HL-60 (cell line): ENCODE measurements around the gene HSF2.

Experiments
- DNase-seq, 2 experiments: peaks; one replicate each; pipeline ENCODE4 v3.0.0-alpha.2; 2010 to 2020; ENCODE audit warnings: low read depth in 1 of 2, low spot score in 1 of 2
- H3K27ac ChIP-seq: fragments of 250-450 bp; sonication (Bioruptor Pico); replicated peaks from 2 replicates; pipeline ENCODE4 v1.5.1; 2020; ENCODE audit warnings: mild to moderate bottlenecking, moderate library complexity
- H3K27me3 ChIP-seq: fragments of 250-450 bp; sonication (Bioruptor Pico); 2 replicates; pipeline ENCODE4 v1.5.1; 2021; ENCODE audit warnings: mild to moderate bottlenecking, moderate library complexity; ENCODE audit not compliant: insufficient read depth, poor library complexity, severe bottlenecking
- H3K4me3 ChIP-seq: replicated peaks from 2 replicates; pipeline ENCODE4 v1.5.1; 2011; ENCODE audit warnings: mild to moderate bottlenecking, control low read depth, low read length; ENCODE audit not compliant: insufficient read depth
- GABPA ChIP-seq: IDR thresholded peaks from 2 replicates; pipeline ENCODE4 v1.6.1; 2012; ENCODE audit warnings: low read depth
- POLR2AphosphoS5 ChIP-seq: IDR thresholded peaks from 2 replicates; pipeline ENCODE4 v1.6.1; 2012; ENCODE audit warnings: low read depth
- SPI1 ChIP-seq: IDR thresholded peaks from 2 replicates; pipeline ENCODE4 v1.6.1; 2012; ENCODE audit warnings: low read depth, mild to moderate bottlenecking, borderline replicate concordance
- long read RNA-seq: library from polyadenylated mRNA; unstranded; transcript quantifications from one replicate; pipeline ENCODE4 v2.0.0, GENCODE V29; 2020
- TF ChIP-seq, protein P1 (sequence below): IDR thresholded peaks from 2 replicates; pipeline ENCODE4 v1.6.1; 2012; ENCODE audit warnings: low read depth; ENCODE audit not compliant: insufficient replicate concordance
- TF ChIP-seq, protein P2 (sequence below): IDR thresholded peaks from one replicate; pipeline ENCODE4 v1.5.1; 2011; ENCODE audit warnings: low read length, control low read depth, inconsistent platforms; ENCODE audit not compliant: insufficient read depth

Gene HSF2, protein sequence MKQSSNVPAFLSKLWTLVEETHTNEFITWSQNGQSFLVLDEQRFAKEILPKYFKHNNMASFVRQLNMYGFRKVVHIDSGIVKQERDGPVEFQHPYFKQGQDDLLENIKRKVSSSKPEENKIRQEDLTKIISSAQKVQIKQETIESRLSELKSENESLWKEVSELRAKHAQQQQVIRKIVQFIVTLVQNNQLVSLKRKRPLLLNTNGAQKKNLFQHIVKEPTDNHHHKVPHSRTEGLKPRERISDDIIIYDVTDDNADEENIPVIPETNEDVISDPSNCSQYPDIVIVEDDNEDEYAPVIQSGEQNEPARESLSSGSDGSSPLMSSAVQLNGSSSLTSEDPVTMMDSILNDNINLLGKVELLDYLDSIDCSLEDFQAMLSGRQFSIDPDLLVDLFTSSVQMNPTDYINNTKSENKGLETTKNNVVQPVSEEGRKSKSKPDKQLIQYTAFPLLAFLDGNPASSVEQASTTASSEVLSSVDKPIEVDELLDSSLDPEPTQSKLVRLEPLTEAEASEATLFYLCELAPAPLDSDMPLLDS
- long read RNA-seq, transcript HSF2-201 (13 exons, 2,549 nt) = minor isoform, 56 of 220 reads
- long read RNA-seq, transcript HSF2-202 (12 exons, 2,643 nt) = major isoform, 152 of 220 reads
- long read RNA-seq, partial matches to known transcripts = 4 of 220 reads
- long read RNA-seq, other reads (novel, unspliced or antisense) = 7 of 220 reads

DNA sequence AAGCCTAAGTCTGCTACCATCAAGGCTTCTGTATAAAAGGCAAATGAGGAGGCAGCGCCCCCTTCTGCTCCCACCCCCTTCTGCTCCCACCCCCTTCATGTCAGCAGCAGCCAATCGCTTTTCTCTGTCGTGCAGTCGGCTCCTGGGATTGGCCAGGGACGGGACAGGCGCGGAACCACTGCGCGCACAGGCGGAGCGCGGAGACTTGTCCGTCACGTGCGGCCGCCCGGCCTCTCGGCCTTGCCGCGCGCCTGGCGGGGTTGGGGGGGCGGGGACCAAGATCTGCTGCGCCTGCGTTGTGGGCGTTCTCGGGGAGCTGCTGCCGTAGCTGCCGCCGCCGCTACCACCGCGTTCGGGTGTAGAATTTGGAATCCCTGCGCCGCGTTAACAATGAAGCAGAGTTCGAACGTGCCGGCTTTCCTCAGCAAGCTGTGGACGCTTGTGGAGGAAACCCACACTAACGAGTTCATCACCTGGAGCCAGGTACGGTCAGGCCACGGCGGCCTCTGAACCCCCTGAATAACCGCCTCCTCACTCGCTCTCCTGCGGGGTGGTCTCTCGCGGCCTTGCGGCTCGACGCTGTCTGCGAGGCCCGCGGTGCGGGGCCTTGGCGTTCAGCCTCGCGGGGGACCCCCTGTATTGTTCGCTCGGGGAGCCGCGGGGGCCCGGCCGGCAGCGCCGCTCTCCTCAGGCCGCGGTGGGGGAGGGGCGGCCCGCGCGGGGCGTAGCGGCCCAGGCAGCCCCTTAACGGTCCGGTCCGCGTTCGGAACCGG lies at the start of gene HSF2:
Gene HSF2 (plus strand): TSS at position 305 of the 773 bp plus-strand sequence. CDS start 86 bp downstream, at position 391.
- peak; percentile 90 to 97 for DNase-seq
- H3K4me3 ChIP-seq = peak within 1 kb of the TSS; percentile 96
- H3K27me3 ChIP-seq = no peaks in the 10 kb centered on the region
- H3K27ac ChIP-seq = peak within 1 kb of the TSS; percentile 84
- TF ChIP-seq GABPA (no peak), POLR2AphosphoS5 (0 out of 2 replicates have a peak, but pooled peaks have one; percentile 53)

DNA sequence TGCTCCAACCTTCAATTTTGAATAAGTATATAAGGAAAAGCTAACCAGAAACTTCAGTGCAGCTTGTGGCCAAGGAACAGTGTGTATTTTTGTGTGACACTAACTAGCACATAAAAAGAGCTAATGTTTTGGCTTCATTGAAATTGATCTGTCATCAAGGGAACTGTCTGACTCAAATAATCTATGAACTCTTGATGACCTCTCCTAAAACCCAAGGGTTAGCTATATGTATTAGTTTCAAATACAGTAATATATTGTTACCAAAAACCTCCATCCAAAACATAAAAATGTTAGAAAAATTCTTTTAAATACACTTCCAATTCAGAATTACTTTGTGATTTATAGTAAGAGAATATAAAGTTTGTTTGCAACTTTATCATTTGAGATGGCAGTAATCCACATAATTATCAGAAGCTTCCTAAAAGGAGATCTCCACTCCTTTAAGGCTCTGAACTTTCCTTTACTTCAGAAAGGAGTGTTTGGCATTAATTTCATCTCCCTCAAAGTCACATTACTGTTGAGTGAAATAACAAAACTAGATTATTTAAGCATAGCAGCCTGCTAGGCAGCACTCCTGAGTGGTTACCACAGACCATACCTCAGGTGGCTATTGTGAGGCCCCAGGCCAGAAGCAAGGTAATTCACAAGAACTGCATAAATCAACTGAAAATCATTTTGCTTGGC lies 46.3 kb upstream of the HSF2 start:
- Histone ChIP-seq H3K27ac (no peak overlapping the region), H3K27me3 (no peaks in the 10 kb centered on the region), H3K4me3 (no peak overlapping the region)
- DNase-seq = no peak
- TF ChIP-seq, protein P1, sequence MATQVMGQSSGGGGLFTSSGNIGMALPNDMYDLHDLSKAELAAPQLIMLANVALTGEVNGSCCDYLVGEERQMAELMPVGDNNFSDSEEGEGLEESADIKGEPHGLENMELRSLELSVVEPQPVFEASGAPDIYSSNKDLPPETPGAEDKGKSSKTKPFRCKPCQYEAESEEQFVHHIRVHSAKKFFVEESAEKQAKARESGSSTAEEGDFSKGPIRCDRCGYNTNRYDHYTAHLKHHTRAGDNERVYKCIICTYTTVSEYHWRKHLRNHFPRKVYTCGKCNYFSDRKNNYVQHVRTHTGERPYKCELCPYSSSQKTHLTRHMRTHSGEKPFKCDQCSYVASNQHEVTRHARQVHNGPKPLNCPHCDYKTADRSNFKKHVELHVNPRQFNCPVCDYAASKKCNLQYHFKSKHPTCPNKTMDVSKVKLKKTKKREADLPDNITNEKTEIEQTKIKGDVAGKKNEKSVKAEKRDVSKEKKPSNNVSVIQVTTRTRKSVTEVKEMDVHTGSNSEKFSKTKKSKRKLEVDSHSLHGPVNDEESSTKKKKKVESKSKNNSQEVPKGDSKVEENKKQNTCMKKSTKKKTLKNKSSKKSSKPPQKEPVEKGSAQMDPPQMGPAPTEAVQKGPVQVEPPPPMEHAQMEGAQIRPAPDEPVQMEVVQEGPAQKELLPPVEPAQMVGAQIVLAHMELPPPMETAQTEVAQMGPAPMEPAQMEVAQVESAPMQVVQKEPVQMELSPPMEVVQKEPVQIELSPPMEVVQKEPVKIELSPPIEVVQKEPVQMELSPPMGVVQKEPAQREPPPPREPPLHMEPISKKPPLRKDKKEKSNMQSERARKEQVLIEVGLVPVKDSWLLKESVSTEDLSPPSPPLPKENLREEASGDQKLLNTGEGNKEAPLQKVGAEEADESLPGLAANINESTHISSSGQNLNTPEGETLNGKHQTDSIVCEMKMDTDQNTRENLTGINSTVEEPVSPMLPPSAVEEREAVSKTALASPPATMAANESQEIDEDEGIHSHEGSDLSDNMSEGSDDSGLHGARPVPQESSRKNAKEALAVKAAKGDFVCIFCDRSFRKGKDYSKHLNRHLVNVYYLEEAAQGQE = no peak
- TF ChIP-seq POLR2AphosphoS5 = no peak
- no peak for TF ChIP-seq GABPA
- TF ChIP-seq, protein P2, sequence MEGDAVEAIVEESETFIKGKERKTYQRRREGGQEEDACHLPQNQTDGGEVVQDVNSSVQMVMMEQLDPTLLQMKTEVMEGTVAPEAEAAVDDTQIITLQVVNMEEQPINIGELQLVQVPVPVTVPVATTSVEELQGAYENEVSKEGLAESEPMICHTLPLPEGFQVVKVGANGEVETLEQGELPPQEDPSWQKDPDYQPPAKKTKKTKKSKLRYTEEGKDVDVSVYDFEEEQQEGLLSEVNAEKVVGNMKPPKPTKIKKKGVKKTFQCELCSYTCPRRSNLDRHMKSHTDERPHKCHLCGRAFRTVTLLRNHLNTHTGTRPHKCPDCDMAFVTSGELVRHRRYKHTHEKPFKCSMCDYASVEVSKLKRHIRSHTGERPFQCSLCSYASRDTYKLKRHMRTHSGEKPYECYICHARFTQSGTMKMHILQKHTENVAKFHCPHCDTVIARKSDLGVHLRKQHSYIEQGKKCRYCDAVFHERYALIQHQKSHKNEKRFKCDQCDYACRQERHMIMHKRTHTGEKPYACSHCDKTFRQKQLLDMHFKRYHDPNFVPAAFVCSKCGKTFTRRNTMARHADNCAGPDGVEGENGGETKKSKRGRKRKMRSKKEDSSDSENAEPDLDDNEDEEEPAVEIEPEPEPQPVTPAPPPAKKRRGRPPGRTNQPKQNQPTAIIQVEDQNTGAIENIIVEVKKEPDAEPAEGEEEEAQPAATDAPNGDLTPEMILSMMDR = no peak
- no peak for TF ChIP-seq SPI1

DNA sequence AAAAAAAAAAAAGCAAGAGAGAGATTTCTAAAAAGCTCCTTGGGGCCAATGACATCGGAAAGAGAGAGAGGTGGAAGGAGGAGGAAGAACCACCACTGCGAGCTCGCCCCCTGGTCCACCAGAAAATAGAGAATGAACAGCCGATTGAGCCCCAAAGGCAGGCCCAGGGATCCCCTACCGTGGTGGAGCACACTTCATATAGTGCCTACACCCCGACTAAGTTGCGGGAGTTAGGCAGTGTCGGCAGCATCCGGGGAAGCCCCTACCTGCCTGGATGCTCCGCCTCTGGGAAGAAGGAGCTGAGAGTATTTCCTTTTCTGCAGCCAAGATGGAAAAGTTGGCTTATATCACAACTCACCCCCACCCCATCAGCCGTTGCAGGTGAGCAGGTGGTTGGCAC lies 38.6 kb upstream of the HSF2 start:
- H3K27me3 ChIP-seq = no peaks in the 10 kb centered on the region
- DNase-seq = no peak
- H3K4me3 ChIP-seq = no peak overlapping the region
- H3K27ac ChIP-seq = no peak overlapping the region
- TF ChIP-seq SPI1 (no peak), POLR2AphosphoS5 (no peak), GABPA (no peak)
- TF ChIP-seq, protein P1 = no peak
- TF ChIP-seq, protein P2 = no peak
